HL-60 (cell line): Measurements from ENCODE around the gene TBC1D22B.

Source experiments
- DNase-seq, 2 experiments: peaks; one replicate each; pipeline ENCODE4 v3.0.0-alpha.2; 2010 to 2020; ENCODE audit warnings: low read depth in 1 of 2, low spot score in 1 of 2
- H3K27ac ChIP-seq: fragments of 250-450 bp; sonication (Bioruptor Pico); replicated peaks from 2 replicates; pipeline ENCODE4 v1.5.1; 2020; ENCODE audit warnings: mild to moderate bottlenecking, moderate library complexity
- H3K27me3 ChIP-seq: fragments of 250-450 bp; sonication (Bioruptor Pico); 2 replicates; pipeline ENCODE4 v1.5.1; 2021; ENCODE audit warnings: mild to moderate bottlenecking, moderate library complexity; ENCODE audit not compliant: insufficient read depth, poor library complexity, severe bottlenecking
- H3K4me3 ChIP-seq: replicated peaks from 2 replicates; pipeline ENCODE4 v1.5.1; 2011; ENCODE audit warnings: mild to moderate bottlenecking, control low read depth, low read length; ENCODE audit not compliant: insufficient read depth
- CTCF ChIP-seq: IDR thresholded peaks from one replicate; pipeline ENCODE4 v1.5.1; 2011; ENCODE audit warnings: low read length, control low read depth, inconsistent platforms; ENCODE audit not compliant: insufficient read depth
- GABPA ChIP-seq: IDR thresholded peaks from 2 replicates; pipeline ENCODE4 v1.6.1; 2012; ENCODE audit warnings: low read depth
- POLR2AphosphoS5 ChIP-seq: IDR thresholded peaks from 2 replicates; pipeline ENCODE4 v1.6.1; 2012; ENCODE audit warnings: low read depth
- REST ChIP-seq: IDR thresholded peaks from 2 replicates; pipeline ENCODE4 v1.6.1; 2012; ENCODE audit warnings: low read depth; ENCODE audit not compliant: insufficient replicate concordance
- SPI1 ChIP-seq: IDR thresholded peaks from 2 replicates; pipeline ENCODE4 v1.6.1; 2012; ENCODE audit warnings: low read depth, mild to moderate bottlenecking, borderline replicate concordance

Gene TBC1D22B

GRCh38 chr6:37373822-37374471 is 116.4 kb downstream of the TBC1D22B start:
- H3K27ac ChIP-seq = no peak overlapping the region
- TF ChIP-seq REST (no peak), GABPA (no peak), POLR2AphosphoS5 (no peak), SPI1 (no peak), CTCF (no peak)
- no peak overlapping the region for H3K4me3 ChIP-seq
- H3K27me3 ChIP-seq = no peaks in the 10 kb centered on the region
- DNase-seq = no peak

- H3K4me3 ChIP-seq = no peak overlapping the region
- no peak overlapping the region for H3K27ac ChIP-seq
- TF ChIP-seq REST = no peak
- H3K27me3 ChIP-seq = no peaks in the 10 kb centered on the region
- DNase-seq = no peak
These were observed 117.8 kb downstream of the TBC1D22B start for GRCh38 chr6:37375376-37375775.

- Histone ChIP-seq H3K27ac (no peak overlapping the region), H3K27me3 (no peaks in the 10 kb centered on the region), H3K4me3 (no peak overlapping the region)
- DNase-seq = no peak
- no peak for TF ChIP-seq REST
- TF ChIP-seq POLR2AphosphoS5 = no peak
- TF ChIP-seq SPI1 = no peak
- TF ChIP-seq GABPA = no peak
- TF ChIP-seq CTCF = no peak
These were observed 118.6 kb downstream of the TBC1D22B start for GRCh38 chr6:37376078-37376743.
